Liver (tissue), 9 donors: ENCODE measurements around the gene NDOR1. TPM values are rescaled to one million over a fixed set of nuclear protein-coding genes. Genes with fewer than 3 reads are reported as not detected.

Experiments used
- DNase-seq: peaks from one replicate; pipeline ENCODE4 v3.0.0-alpha.2; 2017; ENCODE audit warnings: low spot score
- H3K27ac ChIP-seq, 2 donors: one replicate each; pipeline ENCODE4 v1.7.0; 2013; ENCODE audit warnings: inconsistent platforms in 2 of 2, low read length in 2 of 2, control low read depth in 1 of 2, low read depth in 1 of 2, mild to moderate bottlenecking in 1 of 2
- H3K27me3 ChIP-seq, 4 donors: one replicate each; pipeline versions ENCODE4 v1.6.1 to v1.7.0; 2013; ENCODE audit warnings: low read length in 3 of 4, inconsistent platforms in 1 of 4, mild to moderate bottlenecking in 1 of 4, moderate library complexity in 1 of 4; ENCODE audit not compliant: control insufficient read depth in 4 of 4, insufficient read depth in 4 of 4
- H3K36me3 ChIP-seq, 4 donors: one replicate each; pipeline versions ENCODE4 v1.6.1 to v1.7.0; 2013; ENCODE audit warnings: low read length in 3 of 4, mild to moderate bottlenecking in 3 of 4, low read depth in 1 of 4, moderate library complexity in 1 of 4; ENCODE audit not compliant: control insufficient read depth in 4 of 4, insufficient read depth in 3 of 4
- H3K4me1 ChIP-seq, 4 donors: one replicate each; pipeline versions ENCODE4 v1.6.1 to v1.7.0; 2013; ENCODE audit warnings: low read length in 3 of 4, mild to moderate bottlenecking in 3 of 4, moderate library complexity in 1 of 4; ENCODE audit not compliant: control insufficient read depth in 4 of 4, insufficient read depth in 4 of 4
- H3K4me3 ChIP-seq, 3 donors: one replicate each; pipeline versions ENCODE4 v1.6.1 to v1.7.0; 2013; ENCODE audit warnings: low read length in 3 of 3, control low read depth in 1 of 3, low read depth in 1 of 3, mild to moderate bottlenecking in 1 of 3
- H3K9ac ChIP-seq, 2 donors: one replicate each; pipeline ENCODE4 v1.7.0; 2013; ENCODE audit warnings: low read length in 2 of 2, mild to moderate bottlenecking in 2 of 2, moderate library complexity in 2 of 2, control low read depth in 1 of 2, low read depth in 1 of 2
- H3K9me3 ChIP-seq, 4 donors: one replicate each; pipeline versions ENCODE4 v1.6.1 to v1.7.0; 2013; ENCODE audit warnings: low read length in 3 of 4; ENCODE audit not compliant: control insufficient read depth in 4 of 4
- EGR1 ChIP-seq, 2 donors: IDR thresholded peaks; 2 replicates each; pipeline ENCODE4 v1.6.1; 2016 to 2018; ENCODE audit warnings: antibody characterized with exemption in 2 of 2, low read depth in 2 of 2
- FOXA1 ChIP-seq: IDR thresholded peaks from 2 replicates; pipeline ENCODE4 v1.6.1; 2016; ENCODE audit warnings: antibody characterized with exemption
- FOXA2 ChIP-seq: IDR thresholded peaks from 2 replicates; pipeline ENCODE4 v1.6.1; 2016; ENCODE audit warnings: antibody characterized with exemption
- GABPA ChIP-seq, 2 donors: IDR thresholded peaks in 1 of 2; conservative IDR thresholded peaks in 1 of 2; 2 replicates each; pipeline ENCODE4 v1.6.1; 2016; ENCODE audit warnings: antibody characterized with exemption in 2 of 2, mild to moderate bottlenecking in 1 of 2, moderate library complexity in 1 of 2
- HNF4A ChIP-seq, 2 donors: conservative IDR thresholded peaks; 2 replicates each; pipeline ENCODE4 v1.6.1; 2016; ENCODE audit warnings: antibody characterized with exemption in 2 of 2, mild to moderate bottlenecking in 2 of 2
- HNF4G ChIP-seq: IDR thresholded peaks from 2 replicates; pipeline ENCODE4 v1.6.1; 2016; ENCODE audit warnings: antibody characterized with exemption
- JUND ChIP-seq, 2 donors: IDR thresholded peaks; 2 replicates each; pipeline ENCODE4 v1.6.1; 2016; ENCODE audit warnings: antibody characterized with exemption in 2 of 2
- NR2F2 ChIP-seq: IDR thresholded peaks from 2 replicates; pipeline ENCODE4 v1.6.1; 2016; ENCODE audit warnings: antibody characterized with exemption
- RAD21 ChIP-seq, 2 donors: IDR thresholded peaks; 2 replicates each; pipeline ENCODE4 v1.6.1; 2016; ENCODE audit warnings: antibody characterized with exemption in 2 of 2, mild to moderate bottlenecking in 2 of 2
- RXRA ChIP-seq, 2 donors: IDR thresholded peaks; 2 replicates each; pipeline ENCODE4 v1.6.1; 2017 to 2018; ENCODE audit warnings: antibody characterized with exemption in 2 of 2, mild to moderate bottlenecking in 1 of 2
- SP1 ChIP-seq: IDR thresholded peaks from 2 replicates; pipeline ENCODE4 v1.6.1; 2018; ENCODE audit warnings: antibody characterized with exemption, mild to moderate bottlenecking
- TAF1 ChIP-seq: conservative IDR thresholded peaks from 2 replicates; pipeline ENCODE4 v1.6.1; 2016; ENCODE audit warnings: antibody characterized with exemption, mild to moderate bottlenecking
- YY1 ChIP-seq: IDR thresholded peaks from 2 replicates; pipeline ENCODE4 v1.6.1; 2016; ENCODE audit warnings: antibody characterized with exemption, mild to moderate bottlenecking
- WGBS: extraction: QIAGEN DNeasy Blood & Tissue Kit; methylation state at CpG from one replicate; pipeline ENCODE4 v1.1.7; 2013; 5-methylcytosine and 5-hydroxymethylcytosine counted together
- polyA plus RNA-seq, 2 donors: library from polyadenylated mRNA; stranded (reverse) in 1 of 2; unstranded in 1 of 2; fragments of 200-250 nt in 1 of 2; fragments of >200 nt in 1 of 2; fragmentation: Nextera tagmentation in 1 of 2; extraction: Ambion mirVana in 1 of 2; gene quantifications; one replicate each; pipeline versions ENCODE4 v1.2.1 to v1.2.3, GENCODE V29; 2013 to 2015
- total RNA-seq, 2 donors: library from RNA; depleted of rRNA; stranded (reverse); fragments of >200 nt; gene quantifications; one replicate each; pipeline ENCODE4 v1.2.3, GENCODE V29; 2014
- TF ChIP-seq, protein P1 (sequence below): IDR thresholded peaks from 2 replicates; pipeline ENCODE4 v1.6.1; 2016; ENCODE audit warnings: antibody characterized with exemption
- TF ChIP-seq, protein P2 (sequence below): IDR thresholded peaks from 2 replicates; pipeline ENCODE4 v1.6.1; 2016; ENCODE audit warnings: antibody characterized with exemption
- TF ChIP-seq, protein P3 (sequence below): IDR thresholded peaks from 2 replicates; pipeline ENCODE4 v1.6.1; 2016; ENCODE audit warnings: antibody characterized with exemption
- TF ChIP-seq, protein P4 (sequence below): IDR thresholded peaks from 2 replicates; pipeline ENCODE4 v1.6.1; 2016; ENCODE audit warnings: antibody characterized with exemption, mild to moderate bottlenecking
- TF ChIP-seq, protein P5 (sequence below): fragments of 150-350 bp; IDR thresholded peaks from 2 replicates; pipeline ENCODE4 v1.5.1; 2017; ENCODE audit warnings: improper control_type of control experiment, low read depth, low read length; ENCODE audit not compliant: missing input control
- donor health status: healthy.
- donor health status: healthy.
- donor health status: healthy.
- donor health status: healthy.
- donor health status: healthy.

Gene NDOR1
- total and polyA plus RNA-seq, 4 donors: 2.5 to 4.7 (median 3.2) TPM

DNA sequence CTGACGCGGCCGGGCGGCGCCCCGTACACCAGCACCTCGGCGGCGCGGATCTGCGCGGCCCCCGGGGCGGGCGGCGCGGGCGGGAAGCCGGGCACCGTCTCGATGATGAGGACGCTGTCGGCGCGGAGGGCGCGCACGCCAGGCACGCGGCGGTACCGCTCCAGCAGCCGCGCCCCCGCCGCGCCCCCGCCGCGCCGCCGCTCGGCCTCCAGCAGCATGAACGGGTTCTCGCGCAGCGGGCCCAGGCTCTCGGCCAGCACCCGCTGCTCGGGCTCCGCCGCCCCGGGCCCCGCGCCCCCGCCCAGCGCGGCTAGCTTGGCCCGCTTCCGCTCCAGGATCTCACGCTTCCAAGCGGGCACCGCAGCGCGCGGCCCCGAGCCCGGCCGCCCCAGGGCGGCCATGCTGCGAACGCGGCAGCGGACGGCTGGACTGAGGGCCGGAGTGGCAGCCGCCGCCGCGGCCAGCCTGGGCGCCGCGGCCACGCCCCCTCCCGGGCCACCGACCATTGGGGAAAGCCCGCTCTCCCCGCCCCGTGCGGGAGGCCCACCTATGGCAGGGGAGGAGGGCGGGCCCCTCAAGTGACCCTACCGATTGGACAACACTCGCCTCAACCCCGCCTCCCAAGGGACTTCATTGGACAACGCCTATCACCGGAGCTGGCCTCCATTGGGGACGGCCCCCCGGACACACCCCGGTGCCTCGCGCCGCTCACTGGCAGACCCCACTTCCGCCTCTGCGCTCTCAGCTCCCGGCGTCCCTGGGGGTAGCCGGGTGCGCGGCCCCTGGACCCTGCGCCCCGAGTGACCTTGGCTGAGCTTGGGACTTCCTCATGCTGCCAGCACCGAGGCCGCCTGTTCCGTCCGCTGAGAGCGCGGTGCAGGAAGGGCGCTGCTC is 4.9 kb upstream of the NDOR1 start, which contains the start of gene TPRN:
TSS of gene TPRN (minus strand) at position 431 of the 894 bp plus-strand sequence. CDS start at position 401, 30 bp downstream.
- TF ChIP-seq FOXA1: no peak
- TF ChIP-seq FOXA2: no peak
- peak; percentile 81 for TF ChIP-seq HNF4G
- peak; percentile 97 for TF ChIP-seq SP1
- TF ChIP-seq GABPA (IDR thresholded peaks at IDR 0.05 in 1 of 2, conservative IDR thresholded peaks at IDR 0.05 in 1 of 2): peak in 1 of 2 donors; percentile 87
- peak; percentile 88 for TF ChIP-seq NR2F2
- peak; percentile 89 for TF ChIP-seq YY1
- TF ChIP-seq JUND (IDR thresholded peaks at IDR 0.05): no peak
- peak; percentile 79 to 90 for TF ChIP-seq RXRA (IDR thresholded peaks at IDR 0.05)
- TF ChIP-seq HNF4A (conservative IDR thresholded peaks at IDR 0.05): peak; percentile 90 to 98
- TF ChIP-seq, protein P1, sequence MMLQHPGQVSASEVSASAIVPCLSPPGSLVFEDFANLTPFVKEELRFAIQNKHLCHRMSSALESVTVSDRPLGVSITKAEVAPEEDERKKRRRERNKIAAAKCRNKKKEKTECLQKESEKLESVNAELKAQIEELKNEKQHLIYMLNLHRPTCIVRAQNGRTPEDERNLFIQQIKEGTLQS: no peak
- no peak for TF ChIP-seq TAF1
- TF ChIP-seq EGR1 (IDR thresholded peaks at IDR 0.05; ENCODE audit: low read depth in 2 of 2): peak in 1 of 2 donors; percentile 61
- TF ChIP-seq, protein P2, sequence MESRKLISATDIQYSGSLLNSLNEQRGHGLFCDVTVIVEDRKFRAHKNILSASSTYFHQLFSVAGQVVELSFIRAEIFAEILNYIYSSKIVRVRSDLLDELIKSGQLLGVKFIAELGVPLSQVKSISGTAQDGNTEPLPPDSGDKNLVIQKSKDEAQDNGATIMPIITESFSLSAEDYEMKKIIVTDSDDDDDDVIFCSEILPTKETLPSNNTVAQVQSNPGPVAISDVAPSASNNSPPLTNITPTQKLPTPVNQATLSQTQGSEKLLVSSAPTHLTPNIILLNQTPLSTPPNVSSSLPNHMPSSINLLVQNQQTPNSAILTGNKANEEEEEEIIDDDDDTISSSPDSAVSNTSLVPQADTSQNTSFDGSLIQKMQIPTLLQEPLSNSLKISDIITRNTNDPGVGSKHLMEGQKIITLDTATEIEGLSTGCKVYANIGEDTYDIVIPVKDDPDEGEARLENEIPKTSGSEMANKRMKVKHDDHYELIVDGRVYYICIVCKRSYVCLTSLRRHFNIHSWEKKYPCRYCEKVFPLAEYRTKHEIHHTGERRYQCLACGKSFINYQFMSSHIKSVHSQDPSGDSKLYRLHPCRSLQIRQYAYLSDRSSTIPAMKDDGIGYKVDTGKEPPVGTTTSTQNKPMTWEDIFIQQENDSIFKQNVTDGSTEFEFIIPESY: peak; percentile 33
- TF ChIP-seq RAD21 (IDR thresholded peaks at IDR 0.05): peak in 1 of 2 donors; percentile 19
- TF ChIP-seq, protein P3, sequence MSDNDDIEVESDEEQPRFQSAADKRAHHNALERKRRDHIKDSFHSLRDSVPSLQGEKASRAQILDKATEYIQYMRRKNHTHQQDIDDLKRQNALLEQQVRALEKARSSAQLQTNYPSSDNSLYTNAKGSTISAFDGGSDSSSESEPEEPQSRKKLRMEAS: peak; percentile 59
- TF ChIP-seq, protein P4, sequence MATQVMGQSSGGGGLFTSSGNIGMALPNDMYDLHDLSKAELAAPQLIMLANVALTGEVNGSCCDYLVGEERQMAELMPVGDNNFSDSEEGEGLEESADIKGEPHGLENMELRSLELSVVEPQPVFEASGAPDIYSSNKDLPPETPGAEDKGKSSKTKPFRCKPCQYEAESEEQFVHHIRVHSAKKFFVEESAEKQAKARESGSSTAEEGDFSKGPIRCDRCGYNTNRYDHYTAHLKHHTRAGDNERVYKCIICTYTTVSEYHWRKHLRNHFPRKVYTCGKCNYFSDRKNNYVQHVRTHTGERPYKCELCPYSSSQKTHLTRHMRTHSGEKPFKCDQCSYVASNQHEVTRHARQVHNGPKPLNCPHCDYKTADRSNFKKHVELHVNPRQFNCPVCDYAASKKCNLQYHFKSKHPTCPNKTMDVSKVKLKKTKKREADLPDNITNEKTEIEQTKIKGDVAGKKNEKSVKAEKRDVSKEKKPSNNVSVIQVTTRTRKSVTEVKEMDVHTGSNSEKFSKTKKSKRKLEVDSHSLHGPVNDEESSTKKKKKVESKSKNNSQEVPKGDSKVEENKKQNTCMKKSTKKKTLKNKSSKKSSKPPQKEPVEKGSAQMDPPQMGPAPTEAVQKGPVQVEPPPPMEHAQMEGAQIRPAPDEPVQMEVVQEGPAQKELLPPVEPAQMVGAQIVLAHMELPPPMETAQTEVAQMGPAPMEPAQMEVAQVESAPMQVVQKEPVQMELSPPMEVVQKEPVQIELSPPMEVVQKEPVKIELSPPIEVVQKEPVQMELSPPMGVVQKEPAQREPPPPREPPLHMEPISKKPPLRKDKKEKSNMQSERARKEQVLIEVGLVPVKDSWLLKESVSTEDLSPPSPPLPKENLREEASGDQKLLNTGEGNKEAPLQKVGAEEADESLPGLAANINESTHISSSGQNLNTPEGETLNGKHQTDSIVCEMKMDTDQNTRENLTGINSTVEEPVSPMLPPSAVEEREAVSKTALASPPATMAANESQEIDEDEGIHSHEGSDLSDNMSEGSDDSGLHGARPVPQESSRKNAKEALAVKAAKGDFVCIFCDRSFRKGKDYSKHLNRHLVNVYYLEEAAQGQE: peak; percentile 85
- TF ChIP-seq, protein P5, sequence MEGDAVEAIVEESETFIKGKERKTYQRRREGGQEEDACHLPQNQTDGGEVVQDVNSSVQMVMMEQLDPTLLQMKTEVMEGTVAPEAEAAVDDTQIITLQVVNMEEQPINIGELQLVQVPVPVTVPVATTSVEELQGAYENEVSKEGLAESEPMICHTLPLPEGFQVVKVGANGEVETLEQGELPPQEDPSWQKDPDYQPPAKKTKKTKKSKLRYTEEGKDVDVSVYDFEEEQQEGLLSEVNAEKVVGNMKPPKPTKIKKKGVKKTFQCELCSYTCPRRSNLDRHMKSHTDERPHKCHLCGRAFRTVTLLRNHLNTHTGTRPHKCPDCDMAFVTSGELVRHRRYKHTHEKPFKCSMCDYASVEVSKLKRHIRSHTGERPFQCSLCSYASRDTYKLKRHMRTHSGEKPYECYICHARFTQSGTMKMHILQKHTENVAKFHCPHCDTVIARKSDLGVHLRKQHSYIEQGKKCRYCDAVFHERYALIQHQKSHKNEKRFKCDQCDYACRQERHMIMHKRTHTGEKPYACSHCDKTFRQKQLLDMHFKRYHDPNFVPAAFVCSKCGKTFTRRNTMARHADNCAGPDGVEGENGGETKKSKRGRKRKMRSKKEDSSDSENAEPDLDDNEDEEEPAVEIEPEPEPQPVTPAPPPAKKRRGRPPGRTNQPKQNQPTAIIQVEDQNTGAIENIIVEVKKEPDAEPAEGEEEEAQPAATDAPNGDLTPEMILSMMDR: no peak
- peak within 1 kb of the TSS; percentile 58 to 87 for H3K27ac ChIP-seq
- DNase-seq: peak; percentile 98
- H3K4me3 ChIP-seq: peak within 1 kb of the TSS; percentile 66 to 90 (median 83)
- peak within 1 kb of the TSS; percentile 30 to 40 for H3K9ac ChIP-seq
- no peaks in the 10 kb centered on the region for H3K9me3 ChIP-seq
- peaks cover 30 to 84% (median 73%) of the 10 kb centered on the region in 4 donors for H3K4me1 ChIP-seq
- WGBS: under 1% methylated on average over 117 of the region's 118 CpGs
- H3K36me3 ChIP-seq: no peaks in the 10 kb centered on the region
- H3K27me3 ChIP-seq: no peaks in the 10 kb centered on the region
